ENCODE results near the gene ELL2.

DNA sequence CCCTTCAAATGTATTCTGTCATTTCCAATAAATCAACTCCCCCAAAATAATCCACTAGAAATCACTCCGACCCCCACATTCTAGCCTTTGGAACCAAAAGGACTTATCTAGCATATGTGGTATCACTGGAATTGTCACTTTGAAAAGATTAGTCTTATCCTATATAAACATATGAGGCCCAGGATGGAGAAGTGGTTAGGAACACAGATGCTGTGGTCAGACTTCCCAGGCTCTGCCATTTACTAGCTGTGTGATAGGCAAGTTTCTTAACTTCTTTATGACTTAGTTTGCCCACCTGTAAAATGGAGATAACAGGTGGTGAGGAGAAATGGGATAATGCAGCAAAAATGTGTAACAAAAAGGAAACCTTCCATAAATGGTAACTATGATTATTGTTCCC, 77.1 kb downstream of the ELL2 start:
- TF ChIP-seq, protein P1, sequence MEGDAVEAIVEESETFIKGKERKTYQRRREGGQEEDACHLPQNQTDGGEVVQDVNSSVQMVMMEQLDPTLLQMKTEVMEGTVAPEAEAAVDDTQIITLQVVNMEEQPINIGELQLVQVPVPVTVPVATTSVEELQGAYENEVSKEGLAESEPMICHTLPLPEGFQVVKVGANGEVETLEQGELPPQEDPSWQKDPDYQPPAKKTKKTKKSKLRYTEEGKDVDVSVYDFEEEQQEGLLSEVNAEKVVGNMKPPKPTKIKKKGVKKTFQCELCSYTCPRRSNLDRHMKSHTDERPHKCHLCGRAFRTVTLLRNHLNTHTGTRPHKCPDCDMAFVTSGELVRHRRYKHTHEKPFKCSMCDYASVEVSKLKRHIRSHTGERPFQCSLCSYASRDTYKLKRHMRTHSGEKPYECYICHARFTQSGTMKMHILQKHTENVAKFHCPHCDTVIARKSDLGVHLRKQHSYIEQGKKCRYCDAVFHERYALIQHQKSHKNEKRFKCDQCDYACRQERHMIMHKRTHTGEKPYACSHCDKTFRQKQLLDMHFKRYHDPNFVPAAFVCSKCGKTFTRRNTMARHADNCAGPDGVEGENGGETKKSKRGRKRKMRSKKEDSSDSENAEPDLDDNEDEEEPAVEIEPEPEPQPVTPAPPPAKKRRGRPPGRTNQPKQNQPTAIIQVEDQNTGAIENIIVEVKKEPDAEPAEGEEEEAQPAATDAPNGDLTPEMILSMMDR (optimal IDR thresholded peaks at IDR 0.05 in 1 of 3, IDR thresholded peaks at IDR 0.05 in 1 of 3, conservative IDR thresholded peaks at IDR 0.05 in 1 of 3; ENCODE audit: extremely low read depth in 1 of 3, insufficient read depth in 2 of 3, low read length in 3 of 3) = no peak
- TF ChIP-seq EZH2 (IDR thresholded peaks at IDR 0.05; ENCODE audit: low read length) = no peak
